CD4-positive, alpha-beta T cell (primary cell): ENCODE data around the gene CTNNA3. TPM values are rescaled to one million over a fixed set of nuclear protein-coding genes. Genes with fewer than 3 reads are reported as not detected.

ENCODE experiments used
- ATAC-seq: fragments of 200-7000 bp; cut with Tn5 transposase; one replicate; pipeline ENCODE4 v1.10.0; 2022; ENCODE audit warnings: mild to moderate bottlenecking; ENCODE audit not compliant: poor library complexity
- CTCF ChIA-PET: fragments of 350-600 bp; sonication (Branson Sonifier 250); formaldehyde crosslinking; loops from one replicate; lab custom pipeline; 2021; ENCODE audit warnings: antibody characterized with exemption, inconsistent platforms; lab: Charles Lee
- POLR2A ChIA-PET: fragments of 350-600 bp; sonication (Branson Sonifier 250); formaldehyde crosslinking; loops from one replicate; lab custom pipeline; 2021; ENCODE audit warnings: antibody characterized with exemption, inconsistent platforms; lab: Charles Lee
- DNase-seq, 14 experiments: peaks; one replicate each; pipeline ENCODE4 v3.0.0-alpha.2; 2013 to 2020; ENCODE audit warnings: mixed read lengths in 2 of 14
- H3K27ac ChIP-seq, 2 donors: one replicate each; pipeline versions ENCODE4 v1.5.1 to v1.7.0; 2013; ENCODE audit warnings: low read length in 2 of 2, low read depth in 1 of 2, mild to moderate bottlenecking in 1 of 2
- H3K27me3 ChIP-seq, 2 experiments: 1 replicate in 1 of 2; 2 replicates in 1 of 2; pipeline versions ENCODE4 v1.6.1 to v1.7.0; 2013; ENCODE audit warnings: low read length in 2 of 2, control low read depth in 1 of 2, mild to moderate bottlenecking in 1 of 2, moderate library complexity in 1 of 2; ENCODE audit not compliant: insufficient read depth in 2 of 2, control insufficient read depth in 1 of 2
- H3K36me3 ChIP-seq: one replicate; pipeline ENCODE4 v1.6.1; 2013; ENCODE audit warnings: low read length, control low read depth; ENCODE audit not compliant: insufficient read depth
- H3K4me1 ChIP-seq: one replicate; pipeline ENCODE4 v1.6.1; 2013; ENCODE audit warnings: low read length, control low read depth; ENCODE audit not compliant: insufficient read depth
- H3K4me3 ChIP-seq: one replicate; pipeline ENCODE4 v1.5.1; 2013; ENCODE audit warnings: mild to moderate bottlenecking, low read length, moderate library complexity
- H3K9me3 ChIP-seq, 2 experiments: 1 replicate in 1 of 2; 2 replicates in 1 of 2; pipeline versions ENCODE4 v1.6.1 to v1.7.0; 2013; ENCODE audit warnings: low read length in 2 of 2, mild to moderate bottlenecking in 2 of 2, control low read depth in 1 of 2, moderate library complexity in 1 of 2; ENCODE audit not compliant: control insufficient read depth in 1 of 2, insufficient read depth in 1 of 2
- H3K27ac Mint-ChIP-seq: one replicate; pipeline ENCODE4 v1.8.0; 2020; ENCODE audit warnings: mixed read lengths
- H3K27me3 Mint-ChIP-seq: one replicate; pipeline ENCODE4 v1.8.0; 2021; ENCODE audit warnings: mixed read lengths
- H3K36me3 Mint-ChIP-seq: one replicate; pipeline ENCODE4 v1.8.0; 2021; ENCODE audit warnings: low read depth, mixed read lengths
- H3K4me1 Mint-ChIP-seq: one replicate; pipeline ENCODE4 v1.8.0; 2021; ENCODE audit warnings: low read depth, mixed read lengths
- H3K4me3 Mint-ChIP-seq: one replicate; pipeline ENCODE4 v1.8.0; 2020; ENCODE audit warnings: mild to moderate bottlenecking, mixed read lengths
- H3K9me3 Mint-ChIP-seq: one replicate; pipeline ENCODE4 v1.8.0; 2020; ENCODE audit warnings: mixed read lengths
- CTCF ChIP-seq: fragments of 200-600 bp; IDR thresholded peaks from one replicate; pipeline ENCODE4 v1.8.0; 2022; ENCODE audit warnings: antibody characterized with exemption, mild to moderate bottlenecking
- intact Hi-C, 2 experiments: fragments of 100-400 bp; cut with DNase I in 1 of 2; cut with micrococcal nuclease in 1 of 2; formaldehyde crosslinking; loops; one replicate each; pipeline versions ENCODE4 v1.15.1 to v1.9.0; 2023 to 2025; cut with DNase I, micrococcal nuclease
- total RNA-seq, 174 experiments: library from RNA in 2 of 174; stranded (reverse) in 2 of 174; gene quantifications; one replicate each; pipeline ENCODE4 v1.2.3 and lab custom pipeline; 2021 to 2026

CTNNA3 gene
- total RNA-seq, 2 experiments from 2014 or later, result 0.80 TPM; not detected in 1

GRCh38 chr10:66780796-66781195, 915.2 kb downstream of the CTNNA3 start:
- DNase-seq (no peak), ATAC-seq (no peak)
- Mint-ChIP-seq H3K27ac (no peak overlapping the region), H3K36me3 (no peaks in the 10 kb centered on the region), H3K4me1 (no peaks in the 10 kb centered on the region), H3K4me3 (no peak overlapping the region), H3K27me3 (no peaks in the 10 kb centered on the region), H3K9me3 (no peaks in the 10 kb centered on the region)
- POLR2A ChIA-PET, result no interaction called here
- no peaks in the 10 kb centered on the region for H3K9me3 ChIP-seq
- CTCF ChIA-PET, result no interaction called here
- H3K27ac ChIP-seq, result no peak overlapping the region
- H3K4me3 ChIP-seq, result no peak overlapping the region
- no peak for TF ChIP-seq CTCF
- no peaks in the 10 kb centered on the region for H3K27me3 ChIP-seq
- no peaks in the 10 kb centered on the region for H3K4me1 ChIP-seq
- H3K36me3 ChIP-seq, result no peaks in the 10 kb centered on the region
- intact Hi-C loops, result no loop called here

GRCh38 chr10:66778351-66778750, 917.6 kb downstream of the CTNNA3 start:
- H3K9me3 Mint-ChIP-seq, result no peaks in the 10 kb centered on the region
- no peaks in the 10 kb centered on the region for H3K36me3 Mint-ChIP-seq
- intact Hi-C loops, result no loop called here
- Histone ChIP-seq H3K9me3 (no peaks in the 10 kb centered on the region), H3K27me3 (no peaks in the 10 kb centered on the region), H3K4me1 (no peaks in the 10 kb centered on the region), H3K27ac (no peak overlapping the region), H3K4me3 (no peak overlapping the region), H3K36me3 (no peaks in the 10 kb centered on the region)
- no peak for TF ChIP-seq CTCF
- ChIA-PET CTCF (no interaction called here), POLR2A (interaction anchor here (0.6 kb wide), 1 partner anchor 13 kb away, joined by 3 read pairs; no protein-coding TSS in a partner anchor)
- DNase-seq, result no peak
- ATAC-seq, result no peak
- no peaks in the 10 kb centered on the region for H3K27me3 Mint-ChIP-seq
- H3K4me1 Mint-ChIP-seq, result no peaks in the 10 kb centered on the region
- H3K27ac Mint-ChIP-seq, result no peak overlapping the region
- no peak overlapping the region for H3K4me3 Mint-ChIP-seq

GRCh38 chr10:66777665-66778064, 918.3 kb downstream of the CTNNA3 start:
- no peak for TF ChIP-seq CTCF
- H3K9me3 ChIP-seq, result no peaks in the 10 kb centered on the region
- no peaks in the 10 kb centered on the region for H3K27me3 ChIP-seq
- no peaks in the 10 kb centered on the region for H3K9me3 Mint-ChIP-seq
- ChIA-PET POLR2A (interaction anchor here (0.6 kb wide), 2 partner anchors 14 to 1024 kb away, joined by 3 to 4 read pairs; no protein-coding TSS in a partner anchor), CTCF (no interaction called here)
- H3K4me3 ChIP-seq, result no peak overlapping the region
- no peak overlapping the region for H3K27ac ChIP-seq
- H3K36me3 Mint-ChIP-seq, result no peaks in the 10 kb centered on the region
- H3K36me3 ChIP-seq, result no peaks in the 10 kb centered on the region
- H3K27ac Mint-ChIP-seq, result no peak overlapping the region
- H3K4me1 Mint-ChIP-seq, result no peaks in the 10 kb centered on the region
- H3K4me1 ChIP-seq, result no peaks in the 10 kb centered on the region
- ATAC-seq (no peak), DNase-seq (no peak)
- no peak overlapping the region for H3K4me3 Mint-ChIP-seq
- intact Hi-C loops, result no loop called here
- H3K27me3 Mint-ChIP-seq, result no peaks in the 10 kb centered on the region
